ENCODE results near the gene FKBP8.

GRCh38 chr19:18504886-18505610, 38.3 kb downstream of the FKBP8 start:
- TF ChIP-seq HMGA2 (CRISPR knock-in tag; IDR thresholded peaks at IDR 0.05) (no peak), ESRRA (CRISPR knock-in tag; IDR thresholded peaks at IDR 0.05; ENCODE audit: borderline replicate concordance) (no peak), USF1 (CRISPR knock-in tag; IDR thresholded peaks at IDR 0.05) (no peak), CTCF (IDR thresholded peaks at IDR 0.05) (no peak), MAX (CRISPR knock-in tag; IDR thresholded peaks at IDR 0.05) (no peak)

All from WTC11 (cell line).